GM12878 (cell line): ENCODE measurements around the gene NUDT13. TPM values are rescaled to one million over a fixed set of nuclear protein-coding genes. Genes with fewer than 3 reads are reported as not detected.

Source experiments
- ATAC-seq: fragments of 200-7000 bp; cut with Tn5 transposase; 3 replicates; pipeline ENCODE4 v1.9.1; 2020; ENCODE audit warnings: mild to moderate bottlenecking, moderate library complexity
- BruUV-seq: library from RNA; stranded (reverse); fragments of 400-500 nt; replicated peaks from 2 replicates; lab custom pipeline; 2021; lab: Mats Ljungman, UMichigan
- CTCF ChIA-PET: fragments of 300-600 bp; sonication (Branson Sonifier 250); formaldehyde crosslinking; extraction: SDS; loops from one replicate; lab custom pipeline; 2021; ENCODE audit warnings: inconsistent platforms; lab: Yijun Ruan, JAX
- POLR2A ChIA-PET: fragments of 350-600 bp; formaldehyde crosslinking; extraction: SDS; loops from one replicate; lab custom pipeline; 2021; ENCODE audit warnings: inconsistent platforms; lab: Charles Lee
- RAD21 ChIA-PET: fragments of 300-600 bp; sonication (Branson Sonifier 250); formaldehyde crosslinking; loops from one replicate; lab custom pipeline; 2023; ENCODE audit warnings: antibody characterized with exemption; ENCODE audit not compliant: unreplicated experiment; lab: Charles Lee
- SMC1A ChIA-PET: fragments of 300-600 bp; sonication (Branson Sonifier 250); formaldehyde crosslinking; loops from one replicate; lab custom pipeline; 2023; ENCODE audit not compliant: unreplicated experiment, uncharacterized antibody; lab: Charles Lee
- DNase-seq: peaks from one replicate; pipeline ENCODE4 v3.0.0-alpha.2; 2011; ENCODE audit warnings: low read depth, low spot score
- FAIRE-seq: peaks from 3 replicates; lab custom pipeline; 2011; peaks lifted over from hg19 to GRCh38; lab: Jason Lieb, UNC
- H2AFZ ChIP-seq: 2 replicates; pipeline ENCODE4 v1.6.0; 2011; ENCODE audit warnings: low read depth, low read length, control low read depth; ENCODE audit not compliant: control insufficient read depth
- H3K27ac ChIP-seq: 2 replicates; pipeline ENCODE4 v1.5.1; 2011; ENCODE audit warnings: control low read depth; ENCODE audit not compliant: control insufficient read depth, insufficient read depth
- H3K27me3 ChIP-seq, 2 experiments: replicated peaks in 1 of 2; 2 replicates each; pipeline versions ENCODE4 v1.6.0 to v1.6.1; 2011; ENCODE audit warnings: low read length in 1 of 2; ENCODE audit not compliant: control insufficient read depth in 2 of 2, insufficient read depth in 2 of 2
- H3K36me3 ChIP-seq, 2 experiments: 2 replicates each; pipeline ENCODE4 v1.5.1; 2011; ENCODE audit warnings: low read length in 1 of 2; ENCODE audit not compliant: control insufficient read depth in 2 of 2, insufficient read depth in 2 of 2
- H3K4me1 ChIP-seq: 2 replicates; pipeline ENCODE4 v1.6.1; 2011; ENCODE audit warnings: mild to moderate bottlenecking, low read length, moderate library complexity, mixed read lengths; ENCODE audit not compliant: control insufficient read depth, insufficient read depth
- H3K4me2 ChIP-seq: 2 replicates; pipeline ENCODE4 v1.6.0; 2011; ENCODE audit warnings: control low read depth; ENCODE audit not compliant: control insufficient read depth, insufficient read depth
- H3K4me3 ChIP-seq: fragments of 200-600 bp; sonication (generic); 2 replicates; pipeline ENCODE4 v1.5.1; 2016
- H3K79me2 ChIP-seq: 2 replicates; pipeline ENCODE4 v1.6.0; 2011; ENCODE audit warnings: low read length; ENCODE audit not compliant: control insufficient read depth, insufficient read depth
- H3K9ac ChIP-seq: 2 replicates; pipeline ENCODE4 v1.8.0; 2011; ENCODE audit warnings: low read length, control low read depth, mixed read lengths; ENCODE audit not compliant: control insufficient read depth, insufficient read depth
- H3K9me3 ChIP-seq: replicated peaks from 3 replicates; pipeline ENCODE4 v1.5.1; 2011; ENCODE audit warnings: mild to moderate bottlenecking, low read length; ENCODE audit not compliant: control insufficient read depth, insufficient read depth
- H4K20me1 ChIP-seq: 2 replicates; pipeline ENCODE4 v1.6.0; 2011; ENCODE audit not compliant: control insufficient read depth, insufficient read depth
- ASH2L ChIP-seq: fragments of 300-600, 200-600 bp; sonication (generic); IDR thresholded peaks from 2 replicates; pipeline ENCODE4 v1.6.1; 2017; ENCODE audit warnings: low read depth, mild to moderate bottlenecking, borderline replicate concordance
- FOXK2 ChIP-seq: fragments of 450-650 bp; IDR thresholded peaks from 2 replicates; pipeline ENCODE4 v1.6.1; 2017; ENCODE audit warnings: mild to moderate bottlenecking, moderate library complexity
- NFYB ChIP-seq: IDR thresholded peaks from 2 replicates; pipeline ENCODE4 v1.6.1; 2011; ENCODE audit warnings: low read depth, mild to moderate bottlenecking, low read length, improper control_type of control experiment, moderate library complexity; ENCODE audit not compliant: insufficient read depth
- POU2F2 ChIP-seq: IDR thresholded peaks from 3 replicates; pipeline ENCODE4 v1.6.1; 2011; ENCODE audit warnings: low read depth, mild to moderate bottlenecking, low read length, borderline replicate concordance
- RUNX3 ChIP-seq: IDR thresholded peaks from 2 replicates; pipeline ENCODE4 v1.6.1; 2012; ENCODE audit warnings: low read length, inconsistent platforms
- WRNIP1 ChIP-seq: IDR thresholded peaks from 2 replicates; pipeline ENCODE4 v1.6.1; 2011; ENCODE audit warnings: low read depth, low read length, improper control_type of control experiment, borderline replicate concordance
- YBX1 ChIP-seq: fragments of 450-650 bp; IDR thresholded peaks from 2 replicates; pipeline ENCODE4 v1.6.1; 2016; ENCODE audit warnings: antibody characterized with exemption
- WGBS: methylation state at CpG from one replicate; pipeline ENCODE4 v1.1.6; 2016; ENCODE audit warnings: low lambda C conversion rate; ENCODE audit not compliant: insufficient replicate concordance, insufficient coverage; ENCODE audit errors: missing lambda C conversion rate; 5-methylcytosine and 5-hydroxymethylcytosine counted together
- in situ Hi-C: fragments of 300-500 bp; cut with MboI; formaldehyde crosslinking; loops from 9 replicates; pipeline ENCODE4 v1.14.3; 2018; ENCODE audit warnings: mixed read lengths
- intact Hi-C: fragments of 100-400 bp; cut with micrococcal nuclease; formaldehyde crosslinking; loops from one replicate; pipeline ENCODE4 v1.14.2; 2022; ENCODE audit not compliant: unreplicated experiment
- polyA plus RNA-seq, 11 experiments: library from polyadenylated mRNA; depleted of rRNA in 4 of 11; unstranded in 6 of 11; stranded (reverse) in 5 of 11; fragments of >200 nt; fragmentation: Nextera tagmentation in 4 of 11; fragmentation: Illumina TruSeq in 1 of 11; extraction: Ambion mirVana in 4 of 11; extraction: Trizol in 1 of 11; gene quantifications; 1 replicate in 1 of 11; 2 replicates in 10 of 11; pipeline versions ENCODE4 v1.2.1 to v1.2.3, GENCODE V29; 2011 to 2016; ENCODE audit warnings: inconsistent platforms in 2 of 11, missing spikeins in 2 of 11, low read depth in 1 of 11
- total RNA-seq, 4 experiments: library from RNA; depleted of rRNA in 3 of 4; stranded (reverse); fragments of >200 nt in 3 of 4; fragmentation: Illumina TruSeq in 1 of 4; extraction: Trizol in 1 of 4; gene quantifications; 2 replicates each; pipeline versions ENCODE4 v1.2.1 to v1.2.3, GENCODE V29; 2013 to 2021

NUDT13 gene
- total and polyA plus RNA-seq, 10 of the 15 experiments (the other 5 are each of a cell fraction or from before 2014, with no cell fraction given) = 0.72 to 6.1 (median 1.9) TPM

DNA sequence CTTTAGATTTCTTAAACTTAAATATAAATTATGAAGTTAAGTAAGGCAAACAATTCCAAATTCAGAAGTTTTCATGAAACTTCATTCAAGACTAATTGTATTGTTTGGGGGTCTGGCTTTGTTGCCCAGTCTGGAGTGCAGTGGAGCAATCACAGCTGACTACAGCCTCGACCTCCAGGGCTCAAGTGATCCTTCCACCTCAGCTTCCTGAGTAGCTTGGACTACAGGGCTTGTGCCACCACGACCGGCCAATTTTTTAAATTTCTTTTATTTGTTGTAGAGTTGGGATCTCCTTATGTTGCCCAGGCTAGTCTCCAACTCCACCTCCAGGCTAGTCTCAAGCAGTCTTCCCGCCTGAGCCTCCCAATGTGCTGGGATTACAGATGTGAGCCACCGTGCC lies 26.0 kb upstream of the NUDT13 start:
- Histone ChIP-seq H3K36me3 (peaks cover 0 to 7% of the 10 kb centered on the region in 2 experiments; a peak in 2 of 4 replicates), H3K4me2 (no peak overlapping the region), H3K9ac (no peak overlapping the region), H3K27me3 (no peaks in the 10 kb centered on the region), H3K9me3 (no peaks in the 10 kb centered on the region; the same call in 2 of the 3 replicates), H3K4me1 (peaks cover 18% of the 10 kb centered on the region), H2AFZ (no peak overlapping the region), H3K4me3 (no peak overlapping the region), H4K20me1 (peaks cover 9% of the 10 kb centered on the region; the same call in 1 of the 2 replicates), H3K79me2 (peaks cover 90% of the 10 kb centered on the region), H3K27ac (no peak overlapping the region)
- intact Hi-C loops (no loop called here), in situ Hi-C loops (no loop called here)
- RAD21 ChIA-PET = interaction anchor here (1.7 to 3.6 kb wide), 2 partner anchors 11 to 75 kb away, joined by 4 to 44 read pairs; partner anchors contain the start of gene P4HA1
- FAIRE-seq (no peak), DNase-seq (no peak), ATAC-seq (no peak)
- SMC1A ChIA-PET = interaction anchor here (0.7 to 3.3 kb wide), 6 partner anchors 8 to 52 kb away, joined by 3 to 23 read pairs (median 3); partner anchors contain the start of gene P4HA1
- 100% methylated on average over 5 of the region's 5 CpGs for WGBS
- CTCF ChIA-PET = interaction anchor here (1.2 to 3.9 kb wide), 3 partner anchors 11 to 84 kb away, joined by 4 to 24 read pairs (median 4); partner anchors contain the start of gene FAM149B1
- BruUV-seq = no TSS peak
- TF ChIP-seq ASH2L (no peak), NFYB (no peak), RUNX3 (no peak), POU2F2 (no peak), WRNIP1 (no peak)
- POLR2A ChIA-PET = interaction anchor here (1.4 to 2.6 kb wide), 2 partner anchors 11 to 12 kb away, joined by 8 to 10 read pairs; partner anchors contain the start of gene P4HA1

DNA sequence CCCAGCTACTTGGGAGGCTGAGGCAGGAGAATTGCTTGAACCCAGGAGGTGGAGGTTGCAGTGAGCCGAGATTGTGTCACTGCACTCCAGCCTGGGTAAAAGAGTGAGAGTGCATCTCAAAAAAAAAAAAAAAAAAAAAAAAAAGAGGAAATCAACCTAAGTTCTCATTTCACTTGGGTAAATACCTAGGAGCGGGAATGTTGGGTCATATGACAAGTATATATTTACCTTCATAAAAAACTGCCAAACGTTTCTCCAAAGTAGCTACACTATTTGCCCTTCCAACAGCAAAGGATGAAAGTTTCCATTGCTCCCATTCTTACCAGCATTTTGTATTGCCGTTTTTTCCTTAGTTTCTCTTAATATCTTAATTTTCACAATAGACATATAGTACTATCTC lies 23.4 kb upstream of the NUDT13 start:
- BruUV-seq = no TSS peak
- ChIA-PET RAD21 (interaction anchor here (0.7 kb wide), 1 partner anchor 9 kb away, joined by 3 read pairs; no protein-coding TSS in a partner anchor), POLR2A (interaction anchor here (0.7 to 2.8 kb wide), 4 partner anchors 9 to 1514 kb away, joined by 3 to 9 read pairs (median 4); partner anchors contain the start of gene P4HA1), CTCF (interaction anchor here (1.6 to 2.8 kb wide), 3 partner anchors 9 to 392 kb away, joined by 3 to 9 read pairs (median 5); partner anchors contain the start of gene P4HA1), SMC1A (interaction anchor here (2.3 kb wide), 1 partner anchor 9 kb away, joined by 11 read pairs; no protein-coding TSS in a partner anchor)
- intact Hi-C loops = no loop called here
- 96% methylated on average over 3 of the region's 4 CpGs for WGBS
- Histone ChIP-seq H3K27ac (no peak overlapping the region), H3K4me1 (peaks cover 13% of the 10 kb centered on the region), H2AFZ (no peak overlapping the region), H3K9me3 (no peaks in the 10 kb centered on the region; the same call in 2 of the 3 replicates), H3K9ac (no peak overlapping the region), H4K20me1 (peaks cover 9% of the 10 kb centered on the region; the same call in 1 of the 2 replicates), H3K36me3 (peaks cover 1 to 7% of the 10 kb centered on the region in 2 experiments; a peak in 2 of 4 replicates), H3K79me2 (peaks cover 92% of the 10 kb centered on the region), H3K4me3 (no peak overlapping the region), H3K4me2 (no peak overlapping the region), H3K27me3 (no peaks in the 10 kb centered on the region)
- ATAC-seq = no peak
- DNase-seq = no peak
- TF ChIP-seq FOXK2 (no peak), YBX1 (no peak)
- in situ Hi-C loops = no loop called here
- no peak for FAIRE-seq
